Epidermal melanocyte (primary cell): Measurements from ENCODE around the gene HPD.
"Not testable (repeated sequence)": the region's sequence is repeated elsewhere in the genome, so short reads cannot be mapped to it uniquely, and the experiment has no call there.

Experiments
- DNase-seq: peaks from one replicate; pipeline ENCODE4 v3.0.0; 2011; ENCODE audit warnings: low spot score; ENCODE audit not compliant: insufficient read length

The HPD gene

DNA sequence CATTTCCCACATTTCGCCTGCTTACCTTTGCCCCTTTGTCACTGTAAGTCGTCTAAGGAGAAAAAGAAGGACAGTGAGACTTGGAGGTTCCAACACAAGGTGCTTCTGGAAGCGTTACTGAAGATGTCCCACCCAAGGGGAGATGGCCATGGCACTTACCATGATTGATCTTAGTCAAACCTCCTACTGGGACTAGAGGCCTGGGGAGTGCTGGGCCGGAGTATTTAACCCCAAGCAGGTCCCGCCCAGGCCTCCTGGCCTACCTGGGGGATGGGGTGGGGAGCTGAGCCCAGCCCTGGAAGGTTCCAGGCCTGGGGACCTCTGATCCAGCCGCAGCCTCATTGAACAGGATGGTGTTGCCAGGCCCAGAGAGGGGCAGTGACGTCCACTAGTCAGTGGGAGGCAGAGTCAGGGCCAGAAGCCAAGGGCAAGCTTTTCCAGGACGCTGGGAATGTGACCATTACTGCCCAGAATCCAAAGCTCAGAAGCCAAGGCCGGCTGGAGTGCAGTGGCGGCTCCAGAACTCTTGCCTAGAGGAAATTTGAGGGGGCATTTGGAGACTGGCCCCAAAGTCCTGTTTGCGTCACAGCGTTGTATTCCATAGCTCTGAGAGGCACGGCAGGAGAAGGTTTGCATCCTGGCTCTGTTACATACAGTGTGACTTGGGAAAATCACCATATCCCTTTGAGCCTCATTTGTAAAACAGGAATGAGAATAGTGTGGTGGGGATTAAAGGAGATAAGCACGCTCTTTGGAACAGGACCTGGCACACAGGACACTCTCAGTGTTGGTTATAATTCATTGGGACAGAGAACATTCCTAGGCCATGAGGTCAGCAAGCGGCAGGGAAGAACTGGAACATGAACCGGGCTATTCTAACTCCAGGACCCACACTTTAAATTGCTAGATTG, at the start of gene HPD:
HPD (minus strand) TSS at position 198 of the 911 bp plus-strand sequence; CDS start at position 162, 36 bp downstream.
- peak; percentile 50 for DNase-seq

- DNase-seq = no peak
These were observed 47.1 kb upstream of the HPD start for GRCh38 chr12:121905746-121906145.

GRCh38 chr12:121903202-121903601, 44.5 kb upstream of the HPD start:
- DNase-seq = no peak

DNA sequence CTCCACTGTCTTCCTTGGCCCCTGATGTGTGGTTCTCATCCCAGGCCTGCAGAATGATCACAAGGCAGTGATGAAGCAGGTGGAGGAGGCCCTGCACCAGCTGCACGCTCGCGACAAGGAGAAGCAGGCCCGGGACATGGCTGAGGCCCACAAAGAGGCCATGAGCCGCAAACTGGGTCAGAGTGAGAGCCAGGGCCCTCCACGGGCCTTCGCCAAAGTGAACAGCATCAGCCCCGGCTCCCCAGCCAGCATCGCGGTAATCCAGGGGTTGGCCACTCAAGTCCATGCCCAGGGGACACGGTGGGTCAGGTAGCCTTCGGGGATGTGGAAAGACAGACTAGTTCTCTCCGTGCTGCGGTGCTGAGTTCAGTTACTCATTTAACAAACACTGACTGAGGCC, 40.9 kb upstream of the HPD start:
- no peak for DNase-seq

- DNase-seq = no peak
These were observed 39.6 kb upstream of the HPD start for GRCh38 chr12:121898287-121898686.

DNA sequence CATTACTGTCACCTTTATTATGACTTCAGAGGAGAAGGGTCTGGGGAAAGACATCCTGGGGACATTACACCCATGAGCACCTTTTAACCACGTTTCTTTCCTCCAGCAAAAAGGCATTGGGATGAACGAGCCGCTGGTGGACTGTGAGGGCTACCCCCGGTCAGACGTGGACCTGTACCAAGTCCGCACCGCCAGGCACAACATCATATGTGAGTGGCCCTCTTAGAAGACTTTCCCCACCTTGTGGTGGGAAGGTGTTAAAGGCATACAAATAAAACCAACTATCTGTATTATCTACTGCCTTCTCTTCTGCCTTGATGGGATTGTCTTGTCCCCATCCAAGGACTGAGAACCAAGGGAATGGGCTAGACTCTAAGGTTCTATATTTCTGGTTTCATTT, 36.0 kb upstream of the HPD start:
- no peak for DNase-seq

DNA sequence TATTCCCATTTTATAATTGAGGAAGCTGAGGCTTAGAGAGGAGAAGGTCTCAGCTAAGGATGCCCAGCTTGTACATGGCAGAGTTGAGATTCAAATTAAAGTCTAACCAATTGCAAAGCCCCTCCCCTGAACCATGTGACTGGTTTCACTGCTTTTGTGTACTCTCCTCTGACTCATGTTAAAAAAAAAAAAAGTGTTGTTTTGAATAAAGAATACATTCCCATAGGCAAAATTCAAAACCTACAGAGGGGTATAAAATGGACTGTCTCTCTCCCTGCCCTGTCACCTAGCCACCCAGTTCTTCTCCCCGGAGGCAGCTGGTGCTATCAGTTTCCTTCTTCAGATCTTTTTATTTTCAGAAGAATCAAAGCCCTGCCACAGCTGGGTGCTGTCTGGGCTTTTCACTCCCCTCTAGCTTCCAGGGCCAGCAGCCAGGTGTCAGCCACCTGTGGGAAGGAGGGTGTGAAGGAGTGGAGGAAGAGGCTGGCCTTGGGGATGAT, 35.4 kb upstream of the HPD start:
- peak; percentile 57 for DNase-seq

DNA sequence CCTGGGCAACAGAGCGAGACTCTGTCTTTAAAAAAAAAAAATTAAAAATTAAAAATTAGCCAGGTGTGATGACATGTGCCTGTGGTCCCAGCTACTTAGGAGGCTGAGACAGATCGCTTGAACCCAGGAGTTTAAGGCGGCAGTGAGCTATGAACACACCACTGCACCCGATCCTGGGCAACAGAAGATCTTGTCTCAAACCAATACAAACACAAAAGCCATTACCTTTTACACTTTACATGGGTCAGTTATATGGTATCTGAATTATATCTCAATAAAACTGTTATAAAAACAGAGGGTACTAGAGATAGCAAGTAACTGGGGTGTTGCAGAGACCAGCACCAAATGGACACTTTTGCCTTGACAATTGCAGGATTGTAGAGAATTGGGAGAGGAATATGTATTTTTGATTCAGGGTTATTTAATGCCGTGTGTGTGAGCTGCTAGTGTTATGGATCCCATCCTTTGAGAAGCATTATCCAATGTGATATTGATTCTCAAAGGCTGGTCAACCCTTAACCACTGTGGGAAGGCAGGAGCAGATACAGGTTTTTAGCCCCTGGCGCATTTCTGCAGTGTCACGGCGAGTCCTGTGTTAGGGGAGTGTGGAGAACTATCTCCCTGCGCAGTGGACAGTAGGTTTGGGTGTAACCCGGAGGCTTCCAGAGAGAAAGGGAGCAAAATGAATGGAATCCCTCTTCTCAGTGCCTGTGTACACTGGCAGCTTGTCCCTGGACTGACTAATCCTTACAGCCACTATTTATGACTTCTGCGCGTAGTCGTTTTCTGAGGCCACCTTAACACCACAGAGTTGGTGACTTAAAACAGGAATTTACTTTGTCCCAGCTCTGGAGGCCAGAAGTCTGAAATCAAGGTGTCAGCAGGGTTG, 34.3 kb upstream of the HPD start:
- DNase-seq = no peak

- not testable (repeated sequence) for DNase-seq
These were observed 31.0 kb upstream of the HPD start for GRCh38 chr12:121889661-121890060.

DNA sequence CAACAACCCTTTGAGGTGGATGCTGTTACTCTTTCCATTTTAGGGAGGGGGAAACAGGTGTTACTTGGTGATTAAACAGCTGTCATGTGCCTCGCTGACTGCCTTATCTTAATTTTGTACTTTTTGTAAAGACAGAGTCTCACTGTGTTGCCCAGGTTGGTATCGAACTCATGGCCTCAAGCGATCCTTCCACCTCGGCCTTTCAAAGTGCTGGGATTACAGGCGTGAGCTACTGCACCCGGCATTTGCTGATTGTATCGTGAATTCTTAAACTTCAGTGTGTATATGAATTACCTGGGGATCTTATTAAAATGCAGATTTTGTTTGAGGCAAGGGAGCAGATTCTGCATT, 30.6 kb upstream of the HPD start:
- DNase-seq = no peak

- DNase-seq = peak; percentile 91
These were observed 30.0 kb upstream of the HPD start, which contains the start of gene PSMD9 for GRCh38 chr12:121888478-121889273. TSS of gene PSMD9 (plus strand) at chr12:121888790. CDS start at chr12:121888857, 67 bp downstream.

- no peak for DNase-seq
These were observed 29.4 kb upstream of the HPD start for GRCh38 chr12:121888083-121888477.

DNA sequence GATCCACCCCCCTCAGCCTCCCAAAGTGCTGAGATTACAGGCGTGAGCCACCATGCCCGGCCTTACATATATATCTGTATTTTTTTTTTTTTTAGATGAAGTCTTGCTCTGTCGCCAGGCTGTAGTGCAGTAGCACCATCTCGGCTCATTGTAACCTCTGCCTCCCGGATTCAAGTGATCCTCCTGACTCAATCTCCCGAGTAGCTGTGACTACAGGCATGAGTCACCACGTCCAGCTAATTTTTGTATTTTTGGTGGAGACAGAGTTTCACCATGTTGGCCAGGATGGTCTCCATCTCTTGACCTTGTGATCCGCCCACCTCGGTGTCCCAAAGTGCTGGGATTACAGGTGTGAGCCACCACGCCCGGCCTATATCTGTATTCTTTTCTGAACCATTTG, 26.5 kb upstream of the HPD start:
- not testable (repeated sequence) for DNase-seq

DNA sequence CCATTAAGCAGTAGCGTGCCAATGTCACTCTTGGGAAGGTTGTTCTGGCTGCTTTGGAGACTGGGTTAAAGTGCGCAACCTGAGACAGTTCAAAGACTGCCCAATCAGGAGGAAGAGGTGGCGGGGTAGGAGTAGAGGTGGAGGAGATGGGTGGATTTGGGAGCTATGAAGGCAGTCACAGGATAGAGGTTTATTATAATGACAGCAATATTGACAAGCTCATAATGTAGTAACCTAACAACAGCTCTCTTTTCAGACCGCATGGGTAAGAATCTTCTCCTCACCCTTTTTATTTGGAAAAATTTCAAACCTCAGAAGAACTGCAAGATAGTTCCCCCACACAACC, 24.6 kb upstream of the HPD start:
- DNase-seq = no peak

GRCh38 chr12:121876080-121876447, 17.4 kb upstream of the HPD start:
- not testable (repeated sequence) for DNase-seq

DNA sequence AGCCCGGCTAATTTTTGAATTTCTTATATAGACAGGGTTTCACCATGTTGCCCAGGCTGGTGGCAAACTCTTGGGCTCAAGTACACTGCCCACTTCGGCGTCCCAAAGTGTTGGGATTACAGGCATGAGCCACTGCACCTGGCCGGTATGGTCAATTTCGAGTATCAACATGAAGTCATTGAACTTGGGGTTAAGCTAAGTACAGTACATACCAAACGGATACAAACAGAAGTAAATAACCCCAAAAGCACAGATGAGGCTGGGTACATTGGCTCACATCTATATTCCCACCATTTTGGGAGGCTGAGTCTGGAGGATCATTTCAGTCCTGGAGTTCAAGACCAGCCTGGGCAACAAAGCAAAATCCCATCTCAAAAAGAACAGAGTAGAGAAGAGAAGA, 16.9 kb upstream of the HPD start:
- no peak for DNase-seq

- no peak for DNase-seq
These were observed 15.4 kb upstream of the HPD start for GRCh38 chr12:121874071-121874470.

DNA sequence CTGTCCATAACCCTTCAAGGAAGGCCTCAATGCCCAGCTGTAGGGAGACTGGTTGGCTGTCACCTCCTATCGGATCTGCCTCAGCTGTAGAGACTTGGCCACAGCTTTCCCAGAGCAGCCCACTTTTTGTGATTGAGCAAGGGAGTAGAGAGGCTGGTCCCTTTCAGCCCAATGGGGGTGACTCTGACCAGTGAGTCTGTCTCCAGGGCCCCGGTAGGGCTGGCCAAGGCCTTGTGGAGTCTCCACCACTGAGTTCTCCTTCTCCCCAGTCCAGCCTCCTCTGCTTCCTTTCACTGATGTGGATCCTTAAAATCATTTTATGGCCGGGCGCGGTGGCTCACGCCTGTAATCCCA, 14.5 kb upstream of the HPD start:
- DNase-seq = no peak

DNA sequence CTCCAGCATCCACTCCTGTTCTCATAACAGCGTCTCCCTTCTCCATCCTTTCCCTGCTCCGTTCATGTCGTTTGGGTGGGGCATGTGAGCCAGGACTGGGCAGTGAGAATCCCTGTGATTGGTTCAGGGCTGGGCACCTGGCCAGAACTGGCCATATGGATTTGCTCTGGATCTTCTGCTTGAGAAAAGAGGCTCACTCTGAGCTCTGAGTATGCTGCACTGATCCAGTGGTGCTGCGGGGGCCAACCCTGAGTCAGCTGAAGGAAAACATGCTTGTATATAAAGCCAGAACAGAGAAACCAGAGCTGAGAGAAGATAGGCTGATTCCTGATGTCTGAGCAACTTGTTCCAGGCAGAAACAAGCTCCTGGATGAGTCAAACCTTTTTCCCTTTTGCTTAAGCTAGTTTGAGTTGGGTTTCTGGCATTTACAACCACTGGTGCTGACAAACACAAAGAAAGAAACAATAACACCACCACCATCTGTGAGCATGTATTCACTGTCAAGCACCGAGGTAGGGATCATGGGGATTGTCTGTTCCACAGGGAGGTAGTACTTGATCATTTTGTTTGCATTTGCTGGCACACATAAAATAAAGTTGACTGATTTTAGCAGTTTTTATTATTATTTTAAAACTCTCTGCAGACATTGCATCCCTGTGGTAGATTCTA, 14.0 kb upstream of the HPD start:
- peak; percentile 16 for DNase-seq

DNA sequence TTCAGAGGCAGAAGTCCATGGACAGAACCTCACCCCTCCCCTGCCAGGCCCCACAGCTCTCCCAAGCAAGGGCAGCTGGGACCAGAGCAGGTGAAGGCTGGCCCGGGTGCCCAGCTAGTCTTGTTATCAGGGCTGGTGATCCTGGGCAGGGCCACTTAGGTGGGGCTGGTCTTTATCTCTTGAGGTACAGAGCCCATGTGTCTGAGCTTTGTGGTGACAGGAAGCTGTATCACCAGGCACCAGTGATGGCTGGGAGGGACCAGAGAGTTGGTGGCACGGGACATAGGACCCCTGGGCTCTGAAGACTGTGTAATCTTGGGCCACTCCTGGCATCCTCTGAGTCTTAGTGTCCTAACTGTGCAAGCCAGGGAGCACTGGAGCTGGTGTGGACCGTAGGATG, 12.8 kb upstream of the HPD start:
- no peak for DNase-seq

DNA sequence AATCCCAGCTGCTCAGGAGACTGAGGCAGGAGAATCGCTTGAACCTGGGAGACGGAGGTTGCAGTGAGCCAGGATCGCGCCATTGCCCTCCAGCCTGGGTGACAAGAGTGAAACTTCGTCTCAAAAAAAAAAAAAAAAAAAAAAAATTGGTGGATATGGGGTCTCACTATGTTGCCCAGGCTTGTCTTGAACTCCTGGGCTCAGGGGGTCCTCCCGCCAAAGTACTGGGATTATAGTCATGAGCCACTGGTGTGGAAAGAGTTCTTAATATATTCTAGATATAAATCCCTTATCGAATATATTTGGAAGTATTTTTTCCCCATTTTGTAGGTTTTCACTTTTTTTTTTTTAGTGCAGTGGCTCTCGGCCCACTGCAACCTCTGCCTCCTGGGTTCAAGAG, 10.6 kb upstream of the HPD start:
- DNase-seq = not testable (repeated sequence)
